Neuronal stem cell (in vitro differentiated cells): Measurements from ENCODE around the gene FUT7.
A peak's percentile ranks its signal among the peaks of the same experiment; 100 is the strongest.

ENCODE experiments used
- DNase-seq: peaks from one replicate; pipeline ENCODE4 v3.0.0-alpha.2; 2013; ENCODE audit warnings: low spot score
- H2AFZ ChIP-seq: one replicate; pipeline ENCODE4 v1.6.1; 2013; ENCODE audit warnings: mild to moderate bottlenecking, low read length, inconsistent platforms
- H2AK5ac ChIP-seq: 2 replicates; pipeline ENCODE4 v1.6.1; 2013; ENCODE audit warnings: low read depth, mild to moderate bottlenecking, inconsistent platforms, low read length, moderate library complexity, mixed read lengths
- H2BK120ac ChIP-seq: 2 replicates; pipeline ENCODE4 v1.6.1; 2013; ENCODE audit warnings: low read depth, mild to moderate bottlenecking, inconsistent platforms, low read length, moderate library complexity, mixed read lengths
- H2BK12ac ChIP-seq: one replicate; pipeline ENCODE4 v1.6.1; 2013; ENCODE audit warnings: low read length, inconsistent platforms
- H2BK15ac ChIP-seq: 2 replicates; pipeline ENCODE4 v1.6.1; 2013; ENCODE audit warnings: mild to moderate bottlenecking, low read length, inconsistent platforms, mixed read lengths
- H2BK5ac ChIP-seq: one replicate; pipeline ENCODE4 v1.6.1; 2013; ENCODE audit warnings: inconsistent platforms, mild to moderate bottlenecking, low read length, moderate library complexity
- H3K14ac ChIP-seq: one replicate; pipeline ENCODE4 v1.6.1; 2013; ENCODE audit warnings: low read length, inconsistent platforms
- H3K18ac ChIP-seq: 2 replicates; pipeline ENCODE4 v1.6.1; 2013; ENCODE audit warnings: low read length, inconsistent platforms
- H3K23ac ChIP-seq: 2 replicates; pipeline ENCODE4 v1.6.1; 2013; ENCODE audit warnings: low read depth, mild to moderate bottlenecking, mixed read lengths, low read length, inconsistent platforms; ENCODE audit not compliant: poor library complexity
- H3K27ac ChIP-seq: replicated peaks from 3 replicates; pipeline ENCODE4 v1.5.1; 2013; ENCODE audit warnings: low read length, inconsistent platforms
- H3K27me3 ChIP-seq, 3 experiments: 2 replicates each; pipeline ENCODE4 v1.6.1; 2013; ENCODE audit warnings: low read length in 3 of 3, mild to moderate bottlenecking in 2 of 3, inconsistent platforms in 1 of 3, low read depth in 1 of 3, mixed read lengths in 1 of 3, moderate library complexity in 1 of 3; ENCODE audit not compliant: control insufficient read depth in 3 of 3, insufficient read depth in 3 of 3
- H3K36me3 ChIP-seq, 2 donors: replicated peaks in 1 of 2; 2 replicates each; pipeline ENCODE4 v1.6.1; 2013; ENCODE audit warnings: low read length in 2 of 2; ENCODE audit not compliant: control insufficient read depth in 2 of 2, insufficient read depth in 2 of 2
- H3K4ac ChIP-seq: 2 replicates; pipeline ENCODE4 v1.6.1; 2013; ENCODE audit warnings: inconsistent platforms, mild to moderate bottlenecking, low read length, moderate library complexity
- H3K4me1 ChIP-seq, 2 donors: 1 replicate in 1 of 2; 2 replicates in 1 of 2; pipeline ENCODE4 v1.6.1; 2013; ENCODE audit warnings: low read length in 2 of 2, low read depth in 1 of 2; ENCODE audit not compliant: control insufficient read depth in 2 of 2, insufficient read depth in 1 of 2
- H3K4me2 ChIP-seq: one replicate; pipeline ENCODE4 v1.6.1; 2013; ENCODE audit warnings: mild to moderate bottlenecking, low read length, inconsistent platforms; ENCODE audit not compliant: insufficient read depth, poor library complexity, severe bottlenecking
- H3K4me3 ChIP-seq, 2 donors: 2 replicates each; pipeline ENCODE4 v1.5.1; 2013; ENCODE audit warnings: low read length in 2 of 2, mild to moderate bottlenecking in 2 of 2, inconsistent platforms in 1 of 2, moderate library complexity in 1 of 2
- H3K79me1 ChIP-seq: one replicate; pipeline ENCODE4 v1.6.1; 2013; ENCODE audit warnings: low read depth, mild to moderate bottlenecking, inconsistent platforms, low read length, moderate library complexity
- H3K9ac ChIP-seq: one replicate; pipeline ENCODE4 v1.6.1; 2013; ENCODE audit warnings: mild to moderate bottlenecking, low read depth, low read length, inconsistent platforms; ENCODE audit not compliant: poor library complexity
- H3K9me3 ChIP-seq, 2 donors: replicated peaks in 1 of 2; 2 replicates each; pipeline versions ENCODE3 to v1.6.1; 2013; ENCODE audit warnings: low read length in 2 of 2, mild to moderate bottlenecking in 2 of 2, inconsistent platforms in 1 of 2, low read depth in 1 of 2, mixed read lengths in 1 of 2, moderate library complexity in 1 of 2; ENCODE audit not compliant: control insufficient read depth in 2 of 2, insufficient read depth in 1 of 2
- H4K8ac ChIP-seq: one replicate; pipeline ENCODE4 v1.6.1; 2013; ENCODE audit warnings: low read depth, mild to moderate bottlenecking, inconsistent platforms, low read length, moderate library complexity
- H4K91ac ChIP-seq: one replicate; pipeline ENCODE4 v1.6.1; 2013; ENCODE audit warnings: low read length, low read depth, mild to moderate bottlenecking, inconsistent platforms; ENCODE audit not compliant: poor library complexity
- WGBS, 2 donors: extraction: QIAGEN DNeasy Blood & Tissue Kit; methylation state at CpG; one replicate each; pipeline ENCODE4 v1.1.7; 2013; ENCODE audit warnings: missing lambda C conversion rate in 2 of 2, mixed read lengths in 1 of 2; ENCODE audit not compliant: insufficient read length in 2 of 2, insufficient replicate concordance in 1 of 2; ENCODE audit errors: extremely low coverage in 2 of 2; 5-methylcytosine and 5-hydroxymethylcytosine counted together

FUT7 gene

DNA sequence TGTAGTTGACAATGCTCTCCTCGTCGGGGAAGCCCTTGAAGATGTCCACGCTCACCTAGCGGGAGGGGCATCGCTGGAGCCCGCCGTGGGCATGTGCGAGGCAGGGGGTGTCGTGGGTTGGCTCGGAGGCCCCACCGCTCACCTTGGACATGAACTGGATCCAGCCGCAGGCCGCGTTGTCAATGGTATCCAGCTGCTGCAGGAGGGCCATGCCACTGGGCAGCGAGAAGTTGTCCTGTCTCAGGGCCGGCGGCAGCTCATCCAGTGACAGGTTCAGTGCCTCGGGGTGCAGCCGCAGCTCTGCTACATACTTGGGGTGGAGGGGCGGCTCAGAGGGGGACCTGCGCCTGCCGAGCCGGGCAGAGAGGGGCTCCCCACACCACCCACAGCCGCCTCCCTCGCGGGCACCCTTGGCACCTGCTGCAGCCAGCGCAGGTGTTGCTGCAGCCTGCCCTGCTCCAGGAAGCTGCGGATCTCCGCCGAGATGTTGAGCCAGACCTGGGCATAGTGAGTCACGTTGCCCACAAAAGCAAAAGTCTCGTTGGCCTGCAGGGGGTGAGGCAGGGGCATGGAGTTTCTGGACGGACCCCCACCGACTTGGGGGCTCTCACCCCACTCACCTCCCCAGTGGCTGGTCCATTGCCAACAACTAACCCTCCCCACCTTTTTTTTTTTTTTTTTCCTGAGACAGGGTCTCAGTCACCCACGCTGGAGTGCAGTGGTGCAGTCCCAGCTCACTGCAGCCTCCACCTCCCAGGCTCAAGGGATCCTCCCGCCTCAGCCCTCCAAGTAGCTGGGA, 12.9 kb downstream of the FUT7 start:
- H3K4me1 ChIP-seq, result peaks cover 3 to 11% of the 10 kb centered on the region in 2 donors
- no peak overlapping the region for H3K23ac ChIP-seq
- no peak overlapping the region for H3K4ac ChIP-seq
- H2BK120ac ChIP-seq, result no peak overlapping the region
- H3K4me2 ChIP-seq, result no peak overlapping the region
- H2AK5ac ChIP-seq, result no peak overlapping the region
- H4K8ac ChIP-seq, result no peak overlapping the region
- no peak overlapping the region for H3K14ac ChIP-seq
- no peak overlapping the region for H4K91ac ChIP-seq
- H2BK5ac ChIP-seq, result no peak overlapping the region
- H3K36me3 ChIP-seq, result peaks cover 20 to 43% of the 10 kb centered on the region in 2 donors
- H3K4me3 ChIP-seq, result no peak overlapping the region
- H2BK15ac ChIP-seq, result no peak overlapping the region
- H2BK12ac ChIP-seq, result no peak overlapping the region
- no peak overlapping the region for H3K9ac ChIP-seq
- no peak for DNase-seq
- no peak overlapping the region for H3K27ac ChIP-seq
- no peak overlapping the region for H3K18ac ChIP-seq
- H3K27me3 ChIP-seq, result no peaks in the 10 kb centered on the region
- H2AFZ ChIP-seq, result no peak overlapping the region
- H3K9me3 ChIP-seq, result peaks cover 0 to 6% of the 10 kb centered on the region in 2 donors
- no CpG with 5 or more reads among the region's 36 CpGs for WGBS, 2 donors
- H3K79me1 ChIP-seq, result peaks cover 11% of the 10 kb centered on the region

DNA sequence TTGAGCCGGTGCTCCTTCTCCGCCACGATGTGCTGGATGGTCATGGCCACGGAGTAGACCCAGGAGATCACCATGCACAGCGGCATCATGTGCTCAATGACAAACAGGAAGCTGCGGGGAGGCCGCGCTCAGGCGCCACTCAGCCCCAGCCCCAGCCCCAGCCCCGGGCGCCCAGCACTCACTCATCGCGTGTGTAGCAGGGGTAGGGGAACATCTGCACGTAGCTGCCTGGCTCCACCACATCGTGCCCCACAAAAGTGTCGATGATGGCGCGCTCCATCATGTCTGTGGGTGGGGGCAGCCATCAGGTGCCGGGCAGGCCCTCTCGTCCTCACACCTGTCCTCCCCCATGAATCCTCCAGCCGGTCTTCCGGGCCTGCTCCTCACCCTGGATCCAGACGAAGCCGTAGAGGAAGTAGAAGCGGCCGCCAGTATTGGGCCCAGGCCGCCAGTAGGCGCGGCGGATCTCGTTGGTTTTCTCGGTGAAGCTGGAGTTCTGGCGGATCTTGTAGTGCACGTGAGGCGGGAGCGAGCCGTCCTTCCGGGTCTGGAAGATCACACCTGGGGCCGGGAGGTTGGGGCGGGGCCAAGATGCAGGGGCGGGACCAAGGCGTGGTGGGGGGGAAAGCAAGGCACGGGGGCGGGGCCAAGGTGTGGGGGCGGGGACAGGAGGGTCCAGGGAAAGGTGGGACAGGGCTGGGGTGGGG, 13.9 kb downstream of the FUT7 start:
- H3K4me3 ChIP-seq, result no peak overlapping the region
- H3K9ac ChIP-seq, result no peak overlapping the region
- peaks cover 0 to 6% of the 10 kb centered on the region in 2 donors for H3K9me3 ChIP-seq
- H2BK5ac ChIP-seq, result peak overlapping the region; percentile 69
- no peak overlapping the region for H2AFZ ChIP-seq
- DNase-seq, result no peak
- no peak overlapping the region for H3K27ac ChIP-seq
- WGBS, 2 donors, result no CpG with 5 or more reads among the region's 45 CpGs
- no peak overlapping the region for H4K91ac ChIP-seq
- H3K4ac ChIP-seq, result no peak overlapping the region
- H3K27me3 ChIP-seq, result no peaks in the 10 kb centered on the region
- no peak overlapping the region for H2AK5ac ChIP-seq
- no peak overlapping the region for H3K14ac ChIP-seq
- H3K23ac ChIP-seq, result no peak overlapping the region
- peaks cover 11% of the 10 kb centered on the region for H3K79me1 ChIP-seq
- no peak overlapping the region for H3K4me2 ChIP-seq
- H4K8ac ChIP-seq, result no peak overlapping the region
- no peak overlapping the region for H2BK15ac ChIP-seq
- no peak overlapping the region for H2BK12ac ChIP-seq
- H3K36me3 ChIP-seq, result peaks cover 20 to 47% of the 10 kb centered on the region in 2 donors
- H3K4me1 ChIP-seq, result peaks cover 0 to 3% of the 10 kb centered on the region in 2 donors
- H3K18ac ChIP-seq, result no peak overlapping the region
- H2BK120ac ChIP-seq, result no peak overlapping the region

- no peak overlapping the region for H2BK120ac ChIP-seq
- no peaks in the 10 kb centered on the region for H3K4me1 ChIP-seq
- peaks cover 22 to 42% of the 10 kb centered on the region in 2 donors for H3K36me3 ChIP-seq
- peak overlapping the region; percentile 69 for H2BK5ac ChIP-seq
- H3K27me3 ChIP-seq, result no peaks in the 10 kb centered on the region
- no peak overlapping the region for H4K8ac ChIP-seq
- H4K91ac ChIP-seq, result peak overlapping the region; percentile 53
- H3K14ac ChIP-seq, result no peak overlapping the region
- peaks cover 0 to 6% of the 10 kb centered on the region in 2 donors for H3K9me3 ChIP-seq
- H2AK5ac ChIP-seq, result no peak overlapping the region
- peak overlapping the region in 1 of 2 donors; percentile 66 for H3K4me3 ChIP-seq
- H2BK15ac ChIP-seq, result no peak overlapping the region
- H3K79me1 ChIP-seq, result peaks cover 6% of the 10 kb centered on the region
- no peak overlapping the region for H3K18ac ChIP-seq
- H3K4me2 ChIP-seq, result no peak overlapping the region
- H3K9ac ChIP-seq, result no peak overlapping the region
- no peak overlapping the region for H2BK12ac ChIP-seq
- no peak overlapping the region for H2AFZ ChIP-seq
- peak overlapping the region; percentile 11 for H3K23ac ChIP-seq
- WGBS, 2 donors, result no CpG with 5 or more reads among the region's 28 CpGs
- no peak for DNase-seq
- H3K27ac ChIP-seq, result no peak overlapping the region
- no peak overlapping the region for H3K4ac ChIP-seq
Measured at GRCh38 chr9:137017071-137017470, 14.8 kb downstream of the FUT7 start.

- Histone ChIP-seq H3K18ac (no peak overlapping the region), H2BK15ac (no peak overlapping the region), H3K9me3 (peaks cover 0 to 6% of the 10 kb centered on the region in 2 donors), H3K27ac (no peak overlapping the region), H3K4ac (no peak overlapping the region), H3K79me1 (peaks cover 6% of the 10 kb centered on the region), H2AFZ (no peak overlapping the region), H3K14ac (no peak overlapping the region), H2AK5ac (no peak overlapping the region), H2BK120ac (no peak overlapping the region), H4K8ac (no peak overlapping the region), H3K23ac (no peak overlapping the region), H2BK12ac (no peak overlapping the region), H4K91ac (no peak overlapping the region), H3K4me2 (no peak overlapping the region), H2BK5ac (peak overlapping the region; percentile 69), H3K27me3 (no peaks in the 10 kb centered on the region), H3K9ac (no peak overlapping the region), H3K4me1 (no peaks in the 10 kb centered on the region), H3K36me3 (peaks cover 24 to 42% of the 10 kb centered on the region in 2 donors), H3K4me3 (no peak overlapping the region)
- no CpG with 5 or more reads among the region's 16 CpGs for WGBS, 2 donors
- no peak for DNase-seq
Measured at GRCh38 chr9:137016436-137016835, 15.5 kb downstream of the FUT7 start.
